ENCODE measurements around the gene P2RX2.

DNA sequence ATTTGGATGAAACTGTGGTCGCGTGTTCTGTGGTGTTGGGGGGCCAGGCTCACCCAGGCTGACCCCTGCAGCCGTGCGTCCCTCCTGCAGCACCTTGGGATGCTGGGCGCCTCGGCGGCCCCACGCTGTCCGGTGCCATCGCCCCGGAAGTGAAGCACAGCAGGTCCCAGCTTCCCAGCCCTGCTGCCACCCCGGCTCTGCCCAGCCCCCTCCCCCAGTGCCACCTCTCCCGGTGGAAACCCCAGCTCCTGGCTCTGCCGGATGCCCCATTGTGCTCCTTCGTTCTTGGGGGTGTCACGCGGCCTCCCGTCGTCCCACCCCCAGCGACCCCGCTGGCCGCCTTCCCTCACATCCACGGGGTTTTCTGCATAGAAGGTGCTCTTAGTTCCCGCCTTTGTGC is 33.4 kb upstream of the P2RX2 start:
- TF ChIP-seq, protein P1, sequence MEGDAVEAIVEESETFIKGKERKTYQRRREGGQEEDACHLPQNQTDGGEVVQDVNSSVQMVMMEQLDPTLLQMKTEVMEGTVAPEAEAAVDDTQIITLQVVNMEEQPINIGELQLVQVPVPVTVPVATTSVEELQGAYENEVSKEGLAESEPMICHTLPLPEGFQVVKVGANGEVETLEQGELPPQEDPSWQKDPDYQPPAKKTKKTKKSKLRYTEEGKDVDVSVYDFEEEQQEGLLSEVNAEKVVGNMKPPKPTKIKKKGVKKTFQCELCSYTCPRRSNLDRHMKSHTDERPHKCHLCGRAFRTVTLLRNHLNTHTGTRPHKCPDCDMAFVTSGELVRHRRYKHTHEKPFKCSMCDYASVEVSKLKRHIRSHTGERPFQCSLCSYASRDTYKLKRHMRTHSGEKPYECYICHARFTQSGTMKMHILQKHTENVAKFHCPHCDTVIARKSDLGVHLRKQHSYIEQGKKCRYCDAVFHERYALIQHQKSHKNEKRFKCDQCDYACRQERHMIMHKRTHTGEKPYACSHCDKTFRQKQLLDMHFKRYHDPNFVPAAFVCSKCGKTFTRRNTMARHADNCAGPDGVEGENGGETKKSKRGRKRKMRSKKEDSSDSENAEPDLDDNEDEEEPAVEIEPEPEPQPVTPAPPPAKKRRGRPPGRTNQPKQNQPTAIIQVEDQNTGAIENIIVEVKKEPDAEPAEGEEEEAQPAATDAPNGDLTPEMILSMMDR (IDR thresholded peaks at IDR 0.05), result no peak
- TF ChIP-seq POLR2A (IDR thresholded peaks at IDR 0.05), result no peak
